Measurements from ENCODE around the gene CFAP57. TPM values are rescaled to one million over a fixed set of nuclear protein-coding genes. Genes with fewer than 3 reads are reported as not detected.

CFAP57 gene
- polyA plus RNA-seq, 1 donor from 2014 or later = 0.17 TPM

DNA sequence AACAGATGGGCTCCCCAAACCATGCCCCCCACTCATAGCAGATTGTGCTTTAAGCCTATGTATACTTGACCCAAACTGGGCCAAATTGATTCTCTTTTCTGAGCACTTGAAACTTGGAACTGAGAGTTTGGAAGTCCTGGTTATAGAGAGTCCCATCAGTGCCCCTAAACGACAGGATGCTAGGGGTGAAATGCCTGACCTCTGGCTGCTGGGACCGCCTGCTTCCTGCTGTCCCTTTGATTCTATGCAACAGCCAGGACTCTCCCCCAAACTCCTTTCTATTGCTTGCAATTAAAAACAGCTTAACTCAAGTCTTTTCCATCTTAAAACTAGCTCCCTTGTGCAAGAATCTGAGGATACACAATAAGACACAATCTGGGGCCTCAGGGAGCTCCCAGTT, 108.6 kb downstream of the CFAP57 start:
- H2AFZ ChIP-seq (ENCODE audit: low read depth, low read length) = no peak overlapping the region
- H3K79me2 ChIP-seq (replicated peaks; ENCODE audit: insufficient read depth, low read length) = no peaks in the 10 kb centered on the region
- H3K27me3 ChIP-seq (ENCODE audit: insufficient read depth, low read depth, low read length) = no peaks in the 10 kb centered on the region
- H3K9ac ChIP-seq (ENCODE audit: low read length) = no peak overlapping the region
- no peaks in the 10 kb centered on the region for H3F3A ChIP-seq (ENCODE audit: insufficient read depth, low read length, poor library complexity, severe bottlenecking)
- no peak for TF ChIP-seq EP300 (conservative IDR thresholded peaks at IDR 0.05; ENCODE audit: poor library complexity, severe bottlenecking)
- TF ChIP-seq TAF1 (IDR thresholded peaks at IDR 0.05; ENCODE audit: low read depth) = no peak
- no peak for TF ChIP-seq EZH2 (IDR thresholded peaks at IDR 0.05; ENCODE audit: borderline replicate concordance, insufficient read depth, low read length, poor library complexity, severe bottlenecking)
- TF ChIP-seq, protein P1, sequence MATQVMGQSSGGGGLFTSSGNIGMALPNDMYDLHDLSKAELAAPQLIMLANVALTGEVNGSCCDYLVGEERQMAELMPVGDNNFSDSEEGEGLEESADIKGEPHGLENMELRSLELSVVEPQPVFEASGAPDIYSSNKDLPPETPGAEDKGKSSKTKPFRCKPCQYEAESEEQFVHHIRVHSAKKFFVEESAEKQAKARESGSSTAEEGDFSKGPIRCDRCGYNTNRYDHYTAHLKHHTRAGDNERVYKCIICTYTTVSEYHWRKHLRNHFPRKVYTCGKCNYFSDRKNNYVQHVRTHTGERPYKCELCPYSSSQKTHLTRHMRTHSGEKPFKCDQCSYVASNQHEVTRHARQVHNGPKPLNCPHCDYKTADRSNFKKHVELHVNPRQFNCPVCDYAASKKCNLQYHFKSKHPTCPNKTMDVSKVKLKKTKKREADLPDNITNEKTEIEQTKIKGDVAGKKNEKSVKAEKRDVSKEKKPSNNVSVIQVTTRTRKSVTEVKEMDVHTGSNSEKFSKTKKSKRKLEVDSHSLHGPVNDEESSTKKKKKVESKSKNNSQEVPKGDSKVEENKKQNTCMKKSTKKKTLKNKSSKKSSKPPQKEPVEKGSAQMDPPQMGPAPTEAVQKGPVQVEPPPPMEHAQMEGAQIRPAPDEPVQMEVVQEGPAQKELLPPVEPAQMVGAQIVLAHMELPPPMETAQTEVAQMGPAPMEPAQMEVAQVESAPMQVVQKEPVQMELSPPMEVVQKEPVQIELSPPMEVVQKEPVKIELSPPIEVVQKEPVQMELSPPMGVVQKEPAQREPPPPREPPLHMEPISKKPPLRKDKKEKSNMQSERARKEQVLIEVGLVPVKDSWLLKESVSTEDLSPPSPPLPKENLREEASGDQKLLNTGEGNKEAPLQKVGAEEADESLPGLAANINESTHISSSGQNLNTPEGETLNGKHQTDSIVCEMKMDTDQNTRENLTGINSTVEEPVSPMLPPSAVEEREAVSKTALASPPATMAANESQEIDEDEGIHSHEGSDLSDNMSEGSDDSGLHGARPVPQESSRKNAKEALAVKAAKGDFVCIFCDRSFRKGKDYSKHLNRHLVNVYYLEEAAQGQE (IDR thresholded peaks at IDR 0.05; ENCODE audit: borderline replicate concordance) = no peak
- TF ChIP-seq RAD21 (conservative IDR thresholded peaks at IDR 0.05) = no peak
- no peak for TF ChIP-seq POLR2AphosphoS5 (IDR thresholded peaks at IDR 0.05)
- no peak for TF ChIP-seq MXI1 (conservative IDR thresholded peaks at IDR 0.05; ENCODE audit: poor library complexity, severe bottlenecking)
- TF ChIP-seq SMC3 (conservative IDR thresholded peaks at IDR 0.05; ENCODE audit: poor library complexity) = no peak
- TF ChIP-seq CTCF (IDR thresholded peaks at IDR 0.05; ENCODE audit: poor library complexity, severe bottlenecking) = no peak
- H3K27ac ChIP-seq (ENCODE audit: low read length) = no peak overlapping the region
- H3K4me3 ChIP-seq (ENCODE audit: low read length) = no peak overlapping the region
- no peaks in the 10 kb centered on the region for H4K20me1 ChIP-seq (ENCODE audit: insufficient read depth)
- no peaks in the 10 kb centered on the region for H3K9me2 ChIP-seq (ENCODE audit: insufficient read depth, low read length)
- H3K36me3 ChIP-seq (ENCODE audit: insufficient read depth, low read length) = no peaks in the 10 kb centered on the region
- no peak overlapping the region for H3K4me2 ChIP-seq (ENCODE audit: low read length)
- H3K9me3 ChIP-seq (ENCODE audit: low read length) = no peaks in the 10 kb centered on the region

DNA sequence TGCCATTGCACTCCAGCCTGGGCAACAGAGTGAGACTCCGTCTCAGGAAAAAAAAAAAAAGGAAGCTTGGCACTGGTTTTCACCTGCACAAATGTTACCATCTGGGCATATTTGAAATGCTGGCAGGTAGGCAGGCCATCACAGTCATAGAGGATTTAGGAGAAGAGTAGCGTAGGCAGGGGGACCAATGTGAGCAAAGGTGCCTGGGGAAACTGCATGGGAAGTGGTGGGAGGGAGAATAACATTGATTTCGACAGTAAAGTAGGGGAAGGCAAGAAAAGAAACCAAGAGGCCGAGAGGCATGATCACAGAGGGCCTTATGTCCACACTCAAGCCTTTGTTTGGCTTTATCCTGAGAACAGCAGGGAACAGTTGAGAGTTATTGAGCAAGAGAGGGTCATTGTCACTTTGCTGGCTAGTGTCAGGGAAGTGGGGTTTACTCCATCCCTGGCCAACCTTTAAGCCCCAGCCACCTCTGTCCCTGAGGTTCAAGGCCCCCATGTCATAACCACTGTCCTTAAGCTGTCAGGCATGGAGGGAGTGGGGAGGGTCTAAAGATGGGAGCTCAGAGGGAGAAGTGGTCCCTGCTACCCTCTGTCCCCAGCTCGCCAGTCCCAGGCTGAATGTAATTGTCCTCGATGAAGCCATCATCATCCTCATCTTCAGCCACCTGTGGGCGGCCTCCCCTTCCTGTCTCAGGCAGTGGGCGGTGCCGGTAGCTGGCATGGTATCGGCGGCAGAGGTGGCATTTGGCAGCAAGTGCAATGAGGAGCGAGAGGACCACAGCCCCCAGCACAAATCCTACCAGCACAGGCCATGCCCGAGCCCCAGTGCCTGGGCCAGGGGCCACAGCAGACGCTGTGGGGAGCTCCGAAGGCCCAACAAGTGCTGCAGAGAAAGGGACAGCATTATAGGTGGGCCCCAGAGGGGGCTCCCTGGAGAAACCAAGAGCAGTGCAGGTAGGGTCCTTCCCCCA, 110.4 kb downstream of the CFAP57 start:
- Histone ChIP-seq H4K20me1 (ENCODE audit: insufficient read depth) (no peaks in the 10 kb centered on the region), H3K9me2 (ENCODE audit: insufficient read depth, low read length) (no peaks in the 10 kb centered on the region), H3K27ac (ENCODE audit: low read length) (no peak overlapping the region), H3K79me2 (replicated peaks; ENCODE audit: insufficient read depth, low read length) (no peaks in the 10 kb centered on the region), H2AFZ (ENCODE audit: low read depth, low read length) (no peak overlapping the region), H3K9ac (ENCODE audit: low read length) (no peak overlapping the region), H3K4me2 (ENCODE audit: low read length) (no peak overlapping the region), H3K27me3 (ENCODE audit: insufficient read depth, low read depth, low read length) (no peaks in the 10 kb centered on the region), H3K36me3 (ENCODE audit: insufficient read depth, low read length) (no peaks in the 10 kb centered on the region), H3F3A (ENCODE audit: insufficient read depth, low read length, poor library complexity, severe bottlenecking) (no peaks in the 10 kb centered on the region), H3K9me3 (ENCODE audit: low read length) (no peaks in the 10 kb centered on the region), H3K4me3 (ENCODE audit: low read length) (no peak overlapping the region)
- TF ChIP-seq POLR2AphosphoS5 (IDR thresholded peaks at IDR 0.05) (no peak), EP300 (conservative IDR thresholded peaks at IDR 0.05; ENCODE audit: poor library complexity, severe bottlenecking) (no peak), SMC3 (conservative IDR thresholded peaks at IDR 0.05; ENCODE audit: poor library complexity) (no peak), MXI1 (conservative IDR thresholded peaks at IDR 0.05; ENCODE audit: poor library complexity, severe bottlenecking) (no peak), EZH2 (IDR thresholded peaks at IDR 0.05; ENCODE audit: borderline replicate concordance, insufficient read depth, low read length, poor library complexity, severe bottlenecking) (no peak), RAD21 (conservative IDR thresholded peaks at IDR 0.05) (no peak), TAF1 (IDR thresholded peaks at IDR 0.05; ENCODE audit: low read depth) (no peak), CTCF (IDR thresholded peaks at IDR 0.05; ENCODE audit: poor library complexity, severe bottlenecking) (no peak)
- TF ChIP-seq, protein P1 (IDR thresholded peaks at IDR 0.05; ENCODE audit: borderline replicate concordance) = no peak

All from neural cell (in vitro differentiated cells).